OCI-LY3 (cell line): ENCODE data around the gene ABHD16A.

Source experiments
- H2AFZ ChIP-seq: fragments of 200-600, 300-600 bp; shearing (Covaris generic); 2 replicates; pipeline ENCODE4 v1.6.0; 2014; ENCODE audit warnings: antibody characterized with exemption, low read depth, low read length
- H3K27ac ChIP-seq: fragments of 200-600, 300-600 bp; sonication (generic); 2 replicates; pipeline ENCODE4 v1.5.1; 2014; ENCODE audit warnings: mild to moderate bottlenecking, low read length, moderate library complexity, mixed read lengths
- H3K27me3 ChIP-seq: fragments of 200-600, 300-600 bp; sonication (generic); 2 replicates; pipeline ENCODE4 v1.6.1; 2014; ENCODE audit warnings: low read depth, low read length, mixed read lengths
- H3K36me3 ChIP-seq: fragments of 200-600, 300-600 bp; sonication (generic); replicated peaks from 2 replicates; pipeline ENCODE3; 2014; ENCODE audit warnings: low read depth, low read length, mixed read lengths
- H3K4me1 ChIP-seq: fragments of 300-600, 200-600 bp; sonication (generic); 2 replicates; pipeline ENCODE4 v1.6.1; 2014; ENCODE audit warnings: low read length, mixed read lengths
- H3K4me2 ChIP-seq: fragments of 200-600, 300-600 bp; sonication (generic); 2 replicates; pipeline ENCODE4 v1.6.1; 2014; ENCODE audit warnings: low read length, mixed read lengths
- H3K4me3 ChIP-seq: fragments of 300-600, 200-600 bp; sonication (generic); 2 replicates; pipeline ENCODE4 v1.5.1; 2014; ENCODE audit warnings: antibody characterized with exemption, mild to moderate bottlenecking, low read length, moderate library complexity
- H3K79me2 ChIP-seq: fragments of 300-600, 200-600 bp; shearing (Covaris generic); 2 replicates; pipeline ENCODE4 v1.6.1; 2014; ENCODE audit warnings: mild to moderate bottlenecking, low read length, mixed read lengths
- H3K9ac ChIP-seq: fragments of 300-600, 200-600 bp; shearing (Covaris generic); 2 replicates; pipeline ENCODE4 v1.6.0; 2014; ENCODE audit warnings: mild to moderate bottlenecking, low read length, moderate library complexity
- H3K9me3 ChIP-seq: fragments of 200-600, 300-600 bp; shearing (Covaris generic); 2 replicates; pipeline ENCODE4 v1.6.1; 2014; ENCODE audit warnings: low read length, mixed read lengths; ENCODE audit not compliant: insufficient read depth
- H4K20me1 ChIP-seq: fragments of 200-600, 300-600 bp; sonication (generic); 2 replicates; pipeline ENCODE4 v1.6.1; 2016; ENCODE audit warnings: low read length, mixed read lengths; ENCODE audit not compliant: insufficient read depth
- CTCF ChIP-seq: fragments of 200-600, 300-600 bp; sonication (generic); IDR thresholded peaks from 2 replicates; pipeline ENCODE4 v1.5.1; 2014; ENCODE audit warnings: antibody characterized with exemption, low read length, low read depth
- EZH2phosphoT487 ChIP-seq: fragments of 200-600 bp; shearing (Covaris generic); IDR thresholded peaks from 2 replicates; pipeline ENCODE4 v1.6.1; 2018; ENCODE audit warnings: antibody characterized with exemption, mixed run types, low read depth

The ABHD16A gene

GRCh38 chr6:31676322-31676903 lies 26.7 kb downstream of the ABHD16A start:
- Histone ChIP-seq H3K4me3 (no peak overlapping the region), H3K4me1 (peaks cover 17% of the 10 kb centered on the region), H3K27ac (no peak overlapping the region), H3K4me2 (peak overlapping the region; percentile 37), H3K79me2 (no peaks in the 10 kb centered on the region), H3K27me3 (no peaks in the 10 kb centered on the region), H3K9me3 (no peaks in the 10 kb centered on the region), H3K9ac (no peak overlapping the region), H2AFZ (no peak overlapping the region), H4K20me1 (no peaks in the 10 kb centered on the region), H3K36me3 (peaks cover 4% of the 10 kb centered on the region)
- TF ChIP-seq EZH2phosphoT487 (no peak), CTCF (no peak)

GRCh38 chr6:31669676-31670075 lies 33.4 kb downstream of the ABHD16A start, which contains the start of gene LY6G5B:
Gene LY6G5B, plus strand, starts transcription at chr6:31669976. Its CDS starts 975 bp downstream, at chr6:31670951.
- TF ChIP-seq EZH2phosphoT487 = no peak
- TF ChIP-seq CTCF = no peak
- H3K9ac ChIP-seq = no peak within 1 kb of the TSS
- peaks cover 3% of the 10 kb centered on the region; the same call in 1 of the 2 replicates for H3K9me3 ChIP-seq
- H2AFZ ChIP-seq = no peak within 1 kb of the TSS
- peaks cover 5% of the 10 kb centered on the region for H3K4me1 ChIP-seq
- H3K4me2 ChIP-seq = no peak within 1 kb of the TSS
- H4K20me1 ChIP-seq = no peaks in the 10 kb centered on the region
- no peak within 1 kb of the TSS for H3K4me3 ChIP-seq
- no peak within 1 kb of the TSS for H3K27ac ChIP-seq
- no peaks in the 10 kb centered on the region for H3K27me3 ChIP-seq
- H3K36me3 ChIP-seq = peaks cover 25% of the 10 kb centered on the region
- H3K79me2 ChIP-seq = peaks cover 27% of the 10 kb centered on the region

GRCh38 chr6:31666337-31666965 lies 36.7 kb downstream of the ABHD16A start:
- no peak for TF ChIP-seq CTCF
- TF ChIP-seq EZH2phosphoT487 = no peak
- peak overlapping the region; percentile 59 for H3K27ac ChIP-seq
- no peak overlapping the region for H2AFZ ChIP-seq
- H3K4me1 ChIP-seq = peaks cover 23% of the 10 kb centered on the region
- H3K9ac ChIP-seq = peak overlapping the region; percentile 89
- H3K27me3 ChIP-seq = no peaks in the 10 kb centered on the region
- H3K36me3 ChIP-seq = peaks cover 38% of the 10 kb centered on the region
- H3K4me2 ChIP-seq = peak overlapping the region; percentile 93
- H4K20me1 ChIP-seq = no peaks in the 10 kb centered on the region
- H3K79me2 ChIP-seq = peaks cover 42% of the 10 kb centered on the region
- peaks cover 3% of the 10 kb centered on the region; the same call in 1 of the 2 replicates for H3K9me3 ChIP-seq
- peak overlapping the region; percentile 100 for H3K4me3 ChIP-seq

- no peaks in the 10 kb centered on the region for H4K20me1 ChIP-seq
- H3K27me3 ChIP-seq = no peaks in the 10 kb centered on the region
- H2AFZ ChIP-seq = peak within 1 kb of the TSS; percentile 54; the same call in 1 of the 2 replicates
- peaks cover 42% of the 10 kb centered on the region for H3K79me2 ChIP-seq
- peaks cover 3% of the 10 kb centered on the region; the same call in 1 of the 2 replicates for H3K9me3 ChIP-seq
- H3K36me3 ChIP-seq = peaks cover 37% of the 10 kb centered on the region
- H3K4me2 ChIP-seq = peak within 1 kb of the TSS; percentile 96
- peak within 1 kb of the TSS; percentile 100 for H3K4me3 ChIP-seq
- peak within 1 kb of the TSS; percentile 98 for H3K27ac ChIP-seq
- H3K4me1 ChIP-seq = peaks cover 29% of the 10 kb centered on the region
- peak within 1 kb of the TSS; percentile 100 for H3K9ac ChIP-seq
- no peak for TF ChIP-seq CTCF
- no peak for TF ChIP-seq EZH2phosphoT487
These were observed 37.4 kb downstream of the ABHD16A start, which contains the start of gene CSNK2B for GRCh38 chr6:31665501-31666336. Gene CSNK2B, plus strand, starts transcription at chr6:31666080. Its CDS starts 752 bp downstream, at chr6:31666832.
